NCI-H82 treated with DMSO at 0.1 percent for 48 hours (cell line): ENCODE measurements around the gene PKP3.
"Not testable (repeated sequence)": the region's sequence is repeated elsewhere in the genome, so short reads cannot be mapped to it uniquely, and the experiment has no call there.

Experiments
- DNase-seq: peaks from one replicate; lab custom pipeline; 2025; ENCODE audit not compliant: unreplicated experiment; lab: John Stamatoyannopoulos, UW

The PKP3 gene

GRCh38 chr11:376531-377173 is 17.4 kb upstream of the PKP3 start:
- DNase-seq: no peak

- no peak for DNase-seq
Measured at GRCh38 chr11:377174-377865, 16.7 kb upstream of the PKP3 start.

DNA sequence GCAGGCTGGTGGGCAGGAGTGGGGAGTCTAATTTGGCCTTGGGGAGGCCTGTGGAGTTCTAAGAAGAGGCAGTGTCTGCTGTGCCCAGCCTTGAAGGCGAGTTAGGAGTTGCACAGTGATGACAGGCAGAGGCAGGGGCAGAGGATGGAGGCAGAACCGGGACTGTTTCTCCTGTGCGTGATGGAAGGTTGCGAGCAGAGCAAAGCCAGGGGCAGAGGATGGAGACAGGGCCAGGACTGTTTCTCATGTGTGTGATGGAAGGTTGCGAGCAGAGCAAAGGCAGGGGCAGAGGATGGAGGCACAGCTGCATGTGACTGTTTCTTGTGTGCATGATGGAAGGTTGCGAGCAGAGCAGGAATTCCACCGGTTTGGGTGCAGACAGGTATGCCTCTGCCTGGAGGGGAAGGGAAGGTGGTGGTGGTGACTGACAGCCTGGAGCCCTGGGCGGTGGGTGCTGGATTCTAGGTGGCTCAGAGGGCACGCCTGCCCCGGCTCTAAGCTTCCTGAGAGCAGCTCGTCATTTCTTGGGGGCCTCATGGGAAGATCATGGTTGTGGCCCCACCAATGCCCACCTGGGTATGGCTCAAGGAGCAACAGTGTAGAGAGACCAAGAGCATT is 16.0 kb upstream of the PKP3 start:
- no peak for DNase-seq

DNA sequence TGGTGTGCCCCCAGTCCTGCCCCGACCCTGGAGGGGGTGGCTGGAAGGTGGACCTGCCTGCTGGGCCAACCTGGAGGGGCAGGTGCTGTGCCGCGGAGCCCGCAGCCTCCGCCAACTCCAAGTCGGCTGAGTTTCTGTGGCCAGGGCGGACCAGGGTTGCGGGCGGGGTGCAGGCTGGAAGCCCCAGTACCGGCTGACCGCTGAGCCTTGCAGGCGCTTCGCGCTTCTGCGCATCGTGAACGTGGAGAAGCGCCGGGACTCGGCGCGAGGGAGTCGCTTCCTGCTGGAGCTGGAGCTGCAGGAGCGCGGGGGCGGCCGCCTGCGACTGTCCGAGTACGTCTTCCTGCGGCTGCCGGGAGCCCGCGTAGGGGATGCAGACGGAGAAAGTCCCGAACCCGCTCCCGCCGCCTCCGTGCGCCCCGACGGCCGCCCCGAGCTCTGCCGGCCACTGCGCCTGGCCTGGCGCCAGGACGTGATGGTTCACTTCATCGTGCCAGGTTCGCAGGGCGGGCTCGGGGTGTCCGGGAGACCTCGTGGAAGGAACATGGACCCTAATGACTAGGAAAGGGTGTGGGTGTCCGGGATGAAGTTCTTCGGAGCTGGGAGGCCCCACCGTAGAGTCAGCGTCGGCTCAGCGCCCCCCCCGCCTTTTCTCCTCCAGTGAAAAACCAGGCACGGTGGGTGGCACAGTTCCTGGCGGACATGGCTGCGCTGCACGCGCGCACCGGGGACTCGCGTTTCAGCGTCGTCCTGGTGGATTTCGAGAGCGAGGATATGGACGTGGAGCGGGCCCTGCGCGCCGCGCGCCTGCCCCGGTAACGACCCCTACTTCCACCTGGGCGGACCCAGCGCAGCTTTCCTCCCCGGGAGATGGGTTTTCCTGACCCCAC is 14.6 kb upstream of the PKP3 start:
- no peak for DNase-seq

DNA sequence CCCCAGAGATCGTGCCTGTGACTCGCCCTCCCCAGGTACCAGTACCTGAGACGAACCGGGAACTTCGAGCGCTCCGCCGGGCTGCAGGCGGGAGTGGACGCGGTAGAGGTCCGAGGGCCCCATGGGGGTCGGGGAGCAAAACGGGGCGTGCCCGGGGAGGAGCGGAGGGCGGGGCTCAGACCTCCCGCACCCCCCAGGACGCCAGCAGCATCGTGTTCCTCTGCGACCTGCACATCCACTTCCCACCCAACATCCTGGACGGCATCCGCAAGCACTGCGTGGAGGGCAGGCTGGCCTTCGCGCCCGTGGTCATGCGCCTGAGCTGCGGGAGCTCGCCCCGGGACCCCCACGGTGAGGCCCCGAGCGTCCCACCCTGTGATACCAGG is 13.9 kb upstream of the PKP3 start:
- no peak for DNase-seq

- DNase-seq: no peak
Measured at GRCh38 chr11:380491-380890, 13.5 kb upstream of the PKP3 start.

DNA sequence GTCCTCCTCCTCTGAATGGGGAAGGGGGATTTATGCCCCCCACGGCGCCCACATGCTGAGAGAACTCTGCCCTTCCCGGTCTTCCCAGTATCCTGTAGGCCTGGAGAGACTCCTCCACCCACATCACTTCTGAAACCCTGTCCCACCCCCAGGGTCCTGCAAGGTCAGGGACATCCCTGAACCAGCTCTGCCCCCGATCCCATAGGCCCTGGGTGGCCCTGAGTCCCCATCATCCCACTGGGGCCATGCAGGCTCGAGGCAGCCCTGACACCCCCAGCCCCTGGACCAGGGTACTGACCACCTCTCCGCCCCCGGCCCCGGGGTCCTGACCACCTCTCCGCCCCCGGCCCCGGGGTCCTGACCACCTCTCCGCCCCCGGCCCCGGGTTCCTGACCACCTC is 13.0 kb upstream of the PKP3 start:
- DNase-seq: no peak

- no peak for DNase-seq
Measured at GRCh38 chr11:381501-382072, 12.4 kb upstream of the PKP3 start.

DNA sequence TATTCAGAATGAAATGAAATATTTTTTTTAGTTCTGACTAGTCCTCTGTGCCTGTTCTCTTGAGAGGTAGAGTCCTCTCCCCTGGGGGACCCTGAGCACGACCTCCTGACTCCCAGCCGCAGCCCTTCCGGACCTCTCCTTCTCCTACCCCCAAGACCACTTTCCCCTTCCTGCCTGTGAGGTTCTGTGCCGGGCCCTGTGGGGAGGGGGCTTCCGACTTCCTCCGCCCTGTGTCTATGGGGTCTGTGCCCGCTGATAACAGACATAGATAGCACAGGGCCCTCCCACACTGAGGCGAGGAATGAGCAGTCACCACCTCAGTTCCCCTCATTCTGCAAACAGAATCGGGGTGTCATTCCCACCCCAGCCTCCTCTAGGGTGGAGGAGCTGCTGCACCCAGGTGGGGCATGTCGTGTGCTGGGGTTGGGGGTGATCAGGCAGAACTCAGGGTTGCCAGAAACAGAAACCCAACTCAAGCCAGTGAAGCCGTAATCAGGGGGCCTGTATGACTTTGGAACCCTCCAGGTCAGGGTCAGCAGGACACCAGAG is 11.9 kb upstream of the PKP3 start:
- DNase-seq: no peak

- DNase-seq: no peak
Measured at GRCh38 chr11:383431-383830, 10.6 kb upstream of the PKP3 start.

DNA sequence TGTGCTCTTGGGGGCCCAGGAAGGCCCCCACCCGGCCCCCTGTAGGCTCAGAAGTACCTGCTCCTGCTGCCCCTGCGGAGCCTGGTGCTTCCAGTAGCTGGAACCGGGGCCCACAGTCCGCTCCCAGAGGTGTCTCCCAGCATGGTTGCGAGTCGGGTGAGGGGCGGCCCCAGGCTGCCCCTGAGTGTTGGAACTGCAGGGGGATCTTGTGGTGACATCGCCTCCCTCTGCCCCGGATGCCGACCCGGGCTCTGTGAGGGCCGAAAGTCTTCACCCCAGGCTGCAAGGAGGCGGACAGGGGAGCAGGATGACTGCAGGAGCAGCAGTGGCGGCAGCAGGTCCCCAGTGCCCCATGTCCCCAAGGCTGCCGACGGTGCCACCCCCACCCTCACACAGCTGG is 9.5 kb upstream of the PKP3 start:
- DNase-seq: no peak

DNA sequence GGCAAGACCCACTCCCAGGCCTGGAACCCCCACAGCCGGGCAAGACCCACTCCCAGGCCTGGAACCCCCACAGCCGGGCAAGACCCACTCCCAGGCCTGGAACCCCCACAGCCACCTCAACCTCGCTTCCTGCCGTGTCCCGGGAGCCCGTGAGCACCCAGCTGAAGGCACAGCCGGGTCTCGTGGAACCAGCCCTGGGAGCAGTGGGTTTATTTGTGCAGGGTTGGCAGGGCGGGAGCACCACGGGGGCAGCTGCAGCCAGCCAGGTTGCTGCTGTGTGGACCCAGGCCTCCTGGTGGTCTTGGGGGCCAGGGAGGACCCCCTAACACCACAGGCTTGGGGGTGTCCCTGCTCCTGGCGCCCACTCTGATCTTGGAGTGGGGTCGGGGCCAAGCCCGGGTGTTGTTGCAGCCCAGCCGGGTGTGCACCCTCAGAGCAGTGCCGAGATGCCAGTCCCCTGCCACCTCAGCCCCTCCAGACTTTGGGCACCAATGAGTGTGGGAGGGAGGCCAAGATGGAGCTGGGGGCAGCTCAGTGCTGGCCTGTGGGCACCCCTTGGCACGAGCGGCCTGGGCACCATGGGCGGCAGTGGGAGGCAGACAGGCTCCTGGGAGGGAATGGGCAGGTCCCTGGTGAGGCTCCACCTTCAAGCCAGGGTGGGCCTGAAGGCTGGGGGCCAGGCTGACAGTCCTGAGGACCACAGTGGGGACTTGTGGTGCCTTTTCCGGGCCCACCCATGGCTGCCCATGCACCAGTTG is 8.2 kb upstream of the PKP3 start:
- DNase-seq: no peak

- no peak for DNase-seq
Measured at GRCh38 chr11:386483-386882, 7.5 kb upstream of the PKP3 start.

DNA sequence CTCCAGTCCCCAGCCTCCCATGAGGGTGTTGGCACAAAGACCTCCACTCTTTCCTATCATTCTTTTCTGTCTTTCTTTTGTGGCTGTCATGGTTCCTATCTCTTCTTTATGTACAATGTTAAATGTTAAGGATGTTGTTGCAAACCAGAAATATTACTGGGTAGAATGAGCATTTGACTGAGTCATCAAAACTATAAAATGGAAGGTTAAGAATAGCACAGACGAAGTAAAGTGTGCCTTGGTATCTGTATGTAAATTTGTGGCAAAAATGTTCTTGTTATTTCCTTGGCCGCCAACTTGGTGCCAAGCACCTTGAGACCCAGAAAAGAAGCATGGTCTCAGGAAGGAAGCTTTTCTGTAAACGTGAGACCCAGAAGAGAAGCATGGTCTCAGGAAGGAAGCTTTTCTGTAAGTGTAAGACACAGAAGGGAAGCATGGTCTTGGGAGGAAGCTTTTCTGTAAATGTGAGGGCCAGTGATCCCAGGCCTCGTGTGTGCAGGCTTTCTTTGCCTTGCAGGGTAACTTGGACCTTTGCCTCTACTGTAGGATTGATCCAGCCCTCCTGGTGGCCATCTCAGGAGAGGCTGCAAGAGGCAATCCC is 6.7 kb upstream of the PKP3 start:
- no peak for DNase-seq

DNA sequence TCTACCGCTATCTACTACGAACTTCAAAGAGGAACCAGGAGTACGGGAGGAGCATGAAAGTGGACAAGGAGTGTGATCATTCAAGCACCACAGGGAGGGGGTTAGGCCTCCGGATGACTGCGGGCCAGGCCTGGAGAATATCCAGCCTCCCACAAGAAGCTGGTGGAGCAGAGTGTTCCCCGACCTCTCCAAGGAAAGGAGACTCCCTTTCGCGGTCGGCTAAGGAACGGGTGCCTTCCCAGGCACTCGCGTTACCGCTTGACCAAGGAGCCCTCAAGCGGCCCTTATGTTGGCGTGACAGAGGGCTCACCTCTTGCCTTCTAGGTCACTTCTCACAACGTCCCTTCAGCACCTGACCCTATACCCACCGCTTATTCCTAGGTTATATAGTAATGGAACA is 4.6 kb upstream of the PKP3 start:
- DNase-seq: not testable (repeated sequence)

DNA sequence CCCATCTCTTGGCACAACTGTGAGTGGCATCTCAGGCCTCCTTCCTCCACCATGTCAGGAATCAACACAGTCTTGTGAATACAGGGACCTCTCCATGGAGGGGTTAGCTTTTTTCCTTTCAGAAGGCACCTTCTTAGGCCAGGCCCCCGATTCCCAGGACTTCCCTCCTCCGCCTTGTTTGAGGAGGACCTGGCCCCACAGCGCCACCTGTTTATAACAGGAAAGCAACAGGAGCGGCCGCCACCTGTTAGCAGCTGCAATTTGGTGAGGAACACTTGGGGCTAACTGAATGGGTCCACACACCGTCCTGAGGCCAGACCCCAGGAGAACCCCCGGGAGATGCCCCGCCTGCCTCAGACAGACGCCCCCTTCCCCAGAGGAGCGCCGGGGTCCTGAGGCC is 3.8 kb upstream of the PKP3 start:
- no peak for DNase-seq

GRCh38 chr11:391117-392017 is 2.6 kb upstream of the PKP3 start:
- DNase-seq: no peak

GRCh38 chr11:392102-392777 is 1.8 kb upstream of the PKP3 start:
- no peak for DNase-seq
